Astrocyte (in vitro differentiated cells and primary cell): ENCODE results near the gene MID2.

Source experiments
- CTCF ChIP-seq: IDR thresholded peaks from 2 replicates; pipeline ENCODE4 v1.5.1; 2011; ENCODE audit warnings: low read depth, mild to moderate bottlenecking, inconsistent platforms, low read length, moderate library complexity; ENCODE audit not compliant: insufficient read depth
- EZH2 ChIP-seq: IDR thresholded peaks from 2 replicates; pipeline ENCODE4 v1.6.1; 2012; ENCODE audit warnings: mild to moderate bottlenecking, low read length, inconsistent platforms; ENCODE audit not compliant: insufficient read depth

DNA sequence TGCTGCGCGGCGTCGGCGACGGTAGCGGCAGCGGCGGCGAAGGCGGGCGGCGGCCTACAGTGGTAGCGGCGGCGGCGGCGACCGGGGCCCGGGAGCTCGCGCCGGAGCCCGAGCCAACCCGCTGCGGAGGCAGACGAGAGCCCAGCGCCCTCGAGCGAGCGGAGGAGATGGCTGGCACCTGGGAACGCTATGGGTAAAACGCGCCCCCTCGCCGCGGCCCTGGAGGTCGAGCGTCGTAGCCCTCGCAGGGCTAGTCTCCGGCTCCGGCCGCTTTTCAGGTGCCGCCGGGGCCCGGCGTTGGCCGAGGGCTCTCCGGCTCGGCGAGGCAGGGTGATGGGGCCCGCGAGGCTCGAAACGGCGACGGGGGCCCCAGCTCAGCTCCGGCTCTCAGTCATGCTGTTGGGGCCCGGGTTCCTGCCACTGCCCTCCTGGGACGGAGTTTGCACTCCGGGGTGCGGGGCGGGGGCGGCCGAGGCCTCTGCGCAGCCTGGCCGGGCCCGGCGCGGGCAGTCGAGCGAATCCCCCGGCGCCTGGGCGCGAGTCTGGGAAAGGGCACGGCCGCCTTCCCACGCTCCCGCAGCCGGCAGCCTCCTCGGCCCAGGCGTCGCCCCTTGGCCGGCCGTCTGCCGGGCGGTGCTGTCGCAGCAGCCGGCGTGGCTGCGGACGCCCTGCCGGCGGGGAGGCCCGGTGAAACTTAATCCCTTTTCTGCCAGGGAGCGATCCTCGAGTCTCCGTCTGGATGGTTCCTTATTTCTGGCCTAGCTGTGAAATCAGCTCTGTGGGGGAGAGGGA, 768 bp downstream of the MID2 start:
- TF ChIP-seq CTCF (no peak), EZH2 (no peak)
